GM18519 (cell line): ENCODE results near the gene SEMA5A.

Source experiments
- ATAC-seq: cut with Tn5 transposase; IDR thresholded peaks from one replicate; pipeline ENCODE4 v1.9.1; 2021; ENCODE audit warnings: mild to moderate bottlenecking, moderate library complexity; ENCODE audit not compliant: unreplicated experiment, low FRiP score

The SEMA5A gene

GRCh38 chr5:9547122-9547947, 1.5 kb upstream of the SEMA5A start:
- ATAC-seq: no peak

GRCh38 chr5:9545136-9545991, 511 bp downstream of the SEMA5A start:
- ATAC-seq: no peak

GRCh38 chr5:9544502-9545135, 1.3 kb downstream of the SEMA5A start:
- ATAC-seq: peak; percentile 48

- ATAC-seq: no peak
Observed at GRCh38 chr5:9544056-9544455, 1.8 kb downstream of the SEMA5A start.

DNA sequence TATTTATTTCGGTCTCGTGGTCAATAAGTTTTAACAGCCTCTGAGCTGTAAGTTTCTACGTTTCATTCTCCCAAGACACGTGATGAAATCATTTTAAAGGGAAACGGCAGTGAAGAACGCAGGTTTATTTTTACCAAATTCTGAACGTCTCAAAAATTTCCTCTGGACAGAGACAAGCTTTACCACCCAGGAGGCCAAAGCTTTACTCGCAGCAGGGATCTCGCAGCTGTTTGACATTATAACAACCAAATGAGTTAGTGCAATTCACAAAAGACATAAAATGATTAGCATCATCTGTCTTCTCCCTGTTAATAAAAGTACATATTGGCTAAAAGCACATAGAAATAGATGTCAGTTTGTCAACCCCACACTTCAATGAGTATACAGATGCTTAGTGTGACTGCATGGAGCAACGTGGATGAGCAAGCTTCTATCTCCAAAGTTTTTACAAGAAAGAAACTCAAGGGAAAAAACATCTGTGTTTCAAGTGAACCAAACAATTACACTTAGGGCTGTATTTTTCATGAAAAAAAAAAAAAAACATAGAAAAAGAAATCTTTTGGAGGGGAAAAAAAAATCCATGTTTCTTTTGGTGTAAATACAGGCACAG, 2.5 kb downstream of the SEMA5A start:
- no peak for ATAC-seq

DNA sequence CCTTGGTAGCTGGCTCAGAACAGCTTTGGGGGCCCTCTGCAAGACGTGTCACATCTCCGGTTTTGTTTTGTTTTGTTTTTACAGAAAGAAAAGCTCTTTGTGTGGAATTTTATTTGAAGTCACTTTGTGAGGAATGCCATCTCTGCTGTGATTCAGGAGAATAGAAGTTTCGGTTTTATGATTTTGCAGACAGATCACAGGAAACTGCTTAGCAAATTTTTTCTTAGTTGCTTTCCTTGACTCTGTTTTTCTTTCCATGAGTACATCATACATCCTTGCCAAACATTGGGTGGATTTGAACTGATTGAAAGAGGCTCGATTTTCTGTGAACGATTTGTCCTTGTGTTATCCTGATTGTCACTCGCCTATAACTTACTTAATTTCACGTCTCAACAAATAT, 5.1 kb downstream of the SEMA5A start:
- no peak for ATAC-seq

DNA sequence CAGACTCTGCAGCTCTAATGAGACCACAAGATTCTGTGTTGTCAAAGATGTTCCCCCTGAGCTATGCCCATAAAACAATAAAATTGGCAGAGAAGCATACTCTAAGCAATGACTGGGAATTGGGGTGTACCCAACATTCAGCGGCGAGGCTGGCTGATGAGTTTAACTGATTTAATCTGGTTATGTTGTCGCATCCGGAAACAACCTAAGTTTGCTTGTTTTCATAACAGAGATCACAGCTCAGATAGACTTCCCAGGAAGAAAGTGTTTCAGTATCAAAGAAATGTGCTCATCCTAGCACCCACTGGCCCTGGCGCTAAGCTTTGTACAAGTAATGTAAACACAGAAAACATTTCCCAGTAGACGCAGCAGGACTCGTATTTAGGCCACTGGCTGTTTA, 7.4 kb downstream of the SEMA5A start:
- ATAC-seq: no peak

DNA sequence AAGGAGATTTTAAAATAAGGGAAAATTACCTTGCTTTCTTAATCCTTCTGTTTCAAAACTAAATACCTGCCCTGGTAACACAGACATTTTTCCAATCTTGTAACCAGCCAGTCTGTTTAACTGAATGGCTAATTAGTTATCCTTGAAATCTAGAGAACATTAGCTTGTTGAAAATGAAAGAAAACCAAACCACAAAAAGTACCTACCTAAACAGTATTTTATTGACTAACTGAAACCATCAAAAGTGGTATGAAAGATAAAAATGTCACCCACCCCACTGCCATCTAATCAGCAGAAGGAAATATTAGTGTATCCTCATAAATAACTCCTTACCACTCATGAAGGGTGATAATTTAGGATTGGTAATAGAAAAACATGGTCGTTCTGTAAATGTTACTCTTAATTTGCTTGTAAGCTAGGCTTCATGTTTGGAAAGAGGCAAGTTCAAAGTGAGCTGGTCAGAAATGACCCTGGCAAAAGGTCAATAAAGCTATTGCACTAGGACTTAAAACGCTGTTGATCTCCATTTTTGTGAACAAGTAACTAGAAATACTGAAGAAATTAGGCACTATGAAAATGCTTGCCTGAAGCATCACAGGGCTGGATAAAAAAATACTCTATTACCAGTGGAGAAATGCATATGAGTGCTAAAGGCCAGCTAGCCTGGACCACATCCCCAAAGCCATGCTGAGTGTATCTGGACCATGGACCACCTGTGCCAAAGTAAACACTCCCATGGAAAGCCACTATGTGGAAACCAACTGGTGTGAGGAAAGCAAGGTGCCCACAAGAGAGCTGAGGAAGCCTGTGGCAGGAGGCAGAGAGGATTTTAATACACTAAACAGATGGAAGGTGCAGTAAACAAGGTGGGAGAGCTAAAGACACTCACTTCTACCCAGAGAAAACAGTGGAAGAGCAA, 8.4 kb downstream of the SEMA5A start:
- ATAC-seq: no peak

- no peak for ATAC-seq
Observed at GRCh38 chr5:9536717-9537116, 9.2 kb downstream of the SEMA5A start.

DNA sequence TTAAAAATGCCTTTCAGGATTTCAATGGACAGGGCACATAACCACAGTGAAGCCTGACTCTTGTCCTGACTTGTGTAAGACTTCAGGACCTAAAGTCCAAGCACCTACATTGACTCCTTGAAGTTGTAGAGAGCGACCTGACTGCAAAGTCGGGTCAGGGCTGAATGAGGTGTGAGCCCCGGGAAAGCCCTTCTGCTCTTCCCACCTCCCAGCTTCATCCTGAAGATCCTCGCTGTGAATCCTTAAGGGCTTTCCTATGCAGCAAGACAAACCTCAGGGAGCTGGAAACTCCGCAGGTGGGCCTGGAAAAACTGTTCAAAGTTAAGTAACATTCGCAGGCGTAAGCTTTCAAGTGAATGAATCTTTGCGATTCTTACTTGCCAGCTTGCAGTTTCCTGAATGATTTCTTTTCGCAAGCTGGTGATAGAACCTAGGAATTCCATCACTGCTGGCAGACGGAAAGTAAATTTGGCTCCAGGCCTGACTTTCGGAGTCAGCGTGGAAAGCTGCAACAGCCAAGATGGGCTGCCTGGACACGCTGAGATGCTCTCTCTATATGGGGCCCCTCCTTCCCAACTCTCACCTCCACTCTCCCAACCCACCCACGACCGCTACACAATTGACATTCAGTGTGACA, 10.9 kb downstream of the SEMA5A start:
- ATAC-seq: no peak

DNA sequence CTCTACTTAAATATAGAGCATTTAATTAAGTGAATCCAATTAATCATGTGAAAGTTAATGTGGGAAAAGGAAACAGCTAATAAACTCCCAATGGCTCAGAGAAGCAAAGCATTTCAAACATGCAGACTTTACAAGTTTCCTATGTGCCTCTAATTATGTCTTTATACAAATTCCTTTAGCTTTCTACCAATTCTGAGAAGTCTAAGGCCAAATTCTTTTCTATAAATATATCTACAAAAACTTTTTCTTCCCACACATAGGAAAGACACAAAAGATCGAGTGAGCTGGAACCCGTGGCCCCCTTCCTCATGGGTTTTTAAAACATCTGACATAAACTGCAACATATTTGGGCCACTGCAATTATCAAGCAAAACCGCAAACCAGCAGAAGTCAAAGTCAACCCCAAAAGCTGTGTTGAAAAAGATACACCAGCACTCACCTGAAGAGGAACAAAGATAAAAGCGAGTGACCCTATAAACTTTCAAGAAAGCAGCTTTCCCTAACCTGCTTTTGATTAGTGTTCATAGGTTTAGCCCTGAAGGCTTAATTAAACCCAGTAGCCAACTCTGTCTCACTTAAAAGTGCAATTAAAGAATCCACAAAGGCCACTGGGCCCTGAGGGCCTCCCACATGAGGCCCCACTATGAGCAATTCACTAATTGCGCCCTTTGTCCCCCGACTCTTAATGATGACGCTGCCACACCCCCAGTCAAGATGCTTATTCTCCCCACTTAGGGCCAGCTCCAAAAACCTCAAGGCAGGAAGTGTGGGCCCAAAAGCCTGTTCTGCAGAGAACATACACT, 12.1 kb downstream of the SEMA5A start:
- ATAC-seq: no peak

- ATAC-seq: no peak
Observed at GRCh38 chr5:9533096-9533495, 12.8 kb downstream of the SEMA5A start.

GRCh38 chr5:9529513-9529912, 16.4 kb downstream of the SEMA5A start:
- ATAC-seq: no peak

DNA sequence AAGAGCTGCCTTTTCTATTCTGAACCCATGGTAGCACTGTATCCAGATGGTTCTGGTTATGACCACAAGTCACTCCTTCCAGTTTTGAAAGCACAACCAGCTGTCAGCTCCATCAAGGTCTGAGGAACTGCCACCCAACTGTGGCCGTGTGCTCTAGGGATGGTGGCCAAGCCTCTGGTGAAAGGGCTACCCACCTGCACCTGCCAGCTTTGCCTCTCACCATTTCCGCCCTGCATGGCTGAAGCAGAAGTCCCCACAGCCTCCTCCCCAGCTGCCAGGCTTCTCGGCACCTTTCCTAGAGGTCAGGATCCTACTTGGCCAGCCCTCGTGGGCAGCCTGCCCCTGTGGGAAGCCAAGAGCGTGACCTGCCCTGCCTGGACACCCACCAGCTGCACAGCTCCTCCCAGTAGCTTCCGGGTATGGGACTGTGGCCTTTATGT, 16.8 kb downstream of the SEMA5A start:
- no peak for ATAC-seq

DNA sequence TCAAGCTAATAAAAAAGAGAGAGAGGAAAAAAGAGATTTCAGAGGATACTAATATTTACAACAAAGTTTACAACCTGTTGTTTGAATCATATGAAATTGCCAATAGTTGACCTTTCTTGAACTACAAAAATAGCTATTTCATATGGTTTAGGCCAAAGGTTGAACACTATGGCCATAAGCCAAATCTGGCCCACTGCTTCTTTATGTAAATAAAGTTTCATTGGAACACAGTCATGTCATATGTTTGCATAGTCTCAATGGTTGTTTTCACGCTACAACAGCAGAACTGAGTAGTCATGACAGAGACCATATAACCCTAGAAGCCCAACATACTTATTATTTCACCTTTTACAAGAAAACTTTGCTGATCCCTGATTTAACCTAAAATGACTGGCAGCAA, 20.9 kb downstream of the SEMA5A start:
- no peak for ATAC-seq

DNA sequence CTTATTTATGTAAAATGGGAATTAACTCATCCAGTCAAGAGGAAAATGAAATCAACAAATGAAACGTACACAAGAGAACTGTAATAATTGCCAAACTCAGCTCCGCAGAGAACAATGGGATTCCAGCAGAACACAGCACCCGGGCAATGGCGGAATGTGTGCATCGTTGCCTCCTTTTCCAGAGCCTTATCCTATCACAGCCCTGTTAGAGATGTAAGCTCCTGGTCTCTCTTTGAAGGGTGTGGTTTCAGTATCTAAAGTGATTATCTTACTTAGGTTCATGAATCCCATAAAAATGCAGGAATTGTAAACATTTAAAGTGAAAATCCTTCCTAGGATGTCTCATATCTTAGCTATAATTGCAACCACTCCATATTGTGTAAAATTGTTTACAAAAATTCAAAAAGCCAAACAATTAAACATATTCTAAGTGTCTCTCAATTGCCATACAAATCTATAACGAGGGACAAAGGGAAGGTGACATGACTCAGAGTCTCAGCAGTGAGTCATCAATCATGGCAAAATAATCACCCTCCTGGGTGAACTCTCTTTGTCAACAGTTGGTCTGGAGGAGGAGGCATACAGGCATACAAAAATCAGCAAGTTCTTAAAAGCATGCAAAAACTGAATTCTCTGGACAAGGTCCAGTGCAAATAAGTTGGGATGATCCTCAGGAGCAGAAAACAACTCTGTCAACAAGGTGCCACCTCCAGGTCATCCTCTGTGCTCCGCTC, 22.6 kb downstream of the SEMA5A start:
- ATAC-seq: no peak

DNA sequence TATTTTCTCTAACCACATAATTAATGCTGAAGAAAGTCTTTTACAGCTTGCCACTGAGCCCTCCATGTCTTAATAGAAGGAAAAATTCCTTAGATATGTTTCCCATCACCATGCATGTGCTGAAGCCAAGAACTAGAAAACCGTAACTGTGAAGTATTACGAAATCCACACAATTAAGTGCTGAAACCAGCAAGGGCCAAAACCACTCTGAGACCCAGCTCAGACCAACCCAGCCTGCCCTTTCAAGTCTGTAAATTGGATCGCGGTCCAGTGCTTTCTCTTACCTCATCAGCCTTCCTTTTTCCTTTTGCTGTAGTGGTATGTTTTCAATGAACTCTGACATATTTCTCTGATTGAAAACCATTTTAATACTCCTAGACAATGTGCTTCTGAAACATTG, 26.3 kb downstream of the SEMA5A start:
- no peak for ATAC-seq

- no peak for ATAC-seq
Observed at GRCh38 chr5:9516591-9516990, 29.3 kb downstream of the SEMA5A start.
